NCI-H187 treated with DMSO at 0.1 percent for 48 hours (cell line): ENCODE results near the gene TRPC1.
"Not testable (repeated sequence)": the region's sequence is repeated elsewhere in the genome, so short reads cannot be mapped to it uniquely, and the experiment has no call there.

Experiments
- DNase-seq: peaks from one replicate; lab custom pipeline; 2025; lab: John Stamatoyannopoulos, UW

The TRPC1 gene

GRCh38 chr3:142752605-142753004 lies 28.8 kb downstream of the TRPC1 start:
- DNase-seq = not testable (repeated sequence)

- no peak for DNase-seq
Observed at GRCh38 chr3:142754494-142754893, 30.7 kb downstream of the TRPC1 start.

- DNase-seq = no peak
Observed at GRCh38 chr3:142768338-142768737, 44.5 kb downstream of the TRPC1 start.

- no peak for DNase-seq
Observed at GRCh38 chr3:142777927-142778326, 54.1 kb downstream of the TRPC1 start.

GRCh38 chr3:142778541-142778940 lies 54.7 kb downstream of the TRPC1 start:
- no peak for DNase-seq

- no peak for DNase-seq
Observed at GRCh38 chr3:142779591-142779990, 55.8 kb downstream of the TRPC1 start.

GRCh38 chr3:142782616-142783015 lies 58.8 kb downstream of the TRPC1 start:
- DNase-seq = no peak

GRCh38 chr3:142784228-142784627 lies 60.4 kb downstream of the TRPC1 start:
- no peak for DNase-seq

- DNase-seq = no peak
Observed at GRCh38 chr3:142785996-142786395, 62.2 kb downstream of the TRPC1 start.

- DNase-seq = no peak
Observed at GRCh38 chr3:142787719-142788118, 63.9 kb downstream of the TRPC1 start.

GRCh38 chr3:142794508-142794907 lies 70.7 kb downstream of the TRPC1 start:
- no peak for DNase-seq

- no peak for DNase-seq
Observed at GRCh38 chr3:142795332-142795731, 71.5 kb downstream of the TRPC1 start.

GRCh38 chr3:142796823-142797222 lies 73.0 kb downstream of the TRPC1 start:
- no peak for DNase-seq

- no peak for DNase-seq
Observed at GRCh38 chr3:142801746-142802145, 77.9 kb downstream of the TRPC1 start.

- no peak for DNase-seq
Observed at GRCh38 chr3:142802891-142803290, 79.1 kb downstream of the TRPC1 start.

- no peak for DNase-seq
Observed at GRCh38 chr3:142808103-142808917, 84.5 kb downstream of the TRPC1 start.

GRCh38 chr3:142809259-142809658 lies 85.4 kb downstream of the TRPC1 start:
- DNase-seq = no peak

GRCh38 chr3:142815803-142816202 lies 92.0 kb downstream of the TRPC1 start:
- no peak for DNase-seq

- no peak for DNase-seq
Observed at GRCh38 chr3:142817356-142817755, 93.5 kb downstream of the TRPC1 start.

GRCh38 chr3:142817897-142818296 lies 94.1 kb downstream of the TRPC1 start:
- DNase-seq = no peak

GRCh38 chr3:142818651-142819050 lies 94.8 kb downstream of the TRPC1 start:
- no peak for DNase-seq

GRCh38 chr3:142819179-142819578 lies 95.3 kb downstream of the TRPC1 start:
- no peak for DNase-seq

GRCh38 chr3:142828703-142829305 lies 105.0 kb downstream of the TRPC1 start:
- peak; percentile 13 for DNase-seq

GRCh38 chr3:142837526-142837925 lies 113.7 kb downstream of the TRPC1 start:
- DNase-seq = no peak
